HEK293 (cell line): Measurements from ENCODE around the gene PLEKHA1.

Experiments used
- CTCF ChIA-PET: fragments of 350-600 bp; formaldehyde crosslinking; extraction: SDS; loops from one replicate; lab custom pipeline; 2021; ENCODE audit warnings: antibody characterized with exemption; lab: Yijun Ruan, JAX
- POLR2A ChIA-PET: fragments of 300-600 bp; formaldehyde crosslinking; extraction: SDS; loops from one replicate; lab custom pipeline; 2020; ENCODE audit warnings: antibody characterized with exemption, inconsistent platforms; lab: Yijun Ruan, JAX
- H3K27ac ChIP-seq: fragments of 200-500 bp; sonication (Bioruptor generic); 2 replicates; pipeline ENCODE4 v1.5.1; 2014; ENCODE audit warnings: low read depth, low read length, control low read depth, inconsistent platforms; ENCODE audit errors: extremely low read depth
- H3K36me3 ChIP-seq, 2 experiments: fragments of 200-500 bp in 1 of 2; sonication (Bioruptor generic) in 1 of 2; 1 replicate in 1 of 2; 2 replicates in 1 of 2; pipeline ENCODE4 v1.5.1; 2014 to 2017; ENCODE audit warnings: inconsistent platforms in 2 of 2, low read length in 2 of 2; ENCODE audit not compliant: control insufficient read depth in 2 of 2, insufficient read depth in 1 of 2
- H3K4me1 ChIP-seq: fragments of 200-500 bp; sonication (Bioruptor generic); 2 replicates; pipeline ENCODE4 v1.5.1; 2014; ENCODE audit warnings: mild to moderate bottlenecking, low read length, inconsistent platforms; ENCODE audit not compliant: control insufficient read depth, insufficient read depth
- H3K4me3 ChIP-seq: 2 replicates; pipeline ENCODE4 v1.5.1; 2011; ENCODE audit warnings: low read depth, mild to moderate bottlenecking, control low read depth, low read length, moderate library complexity
- H3K9me3 ChIP-seq: fragments of 200-500 bp; sonication (Bioruptor generic); 2 replicates; pipeline ENCODE4 v1.5.1; 2014; ENCODE audit warnings: low read depth, low read length, inconsistent platforms; ENCODE audit not compliant: control insufficient read depth, insufficient read depth
- GLIS1 ChIP-seq: fragments of 450-650 bp; formaldehyde crosslinking; IDR thresholded peaks from 2 replicates; pipeline ENCODE4 v1.5.1; 2016; ENCODE audit warnings: missing biosample characterization, missing genetic modification characterization
- SALL2 ChIP-seq: fragments of 450-650 bp; formaldehyde crosslinking; IDR thresholded peaks from 2 replicates; pipeline ENCODE4 v1.5.0; 2017; ENCODE audit warnings: missing biosample characterization, mild to moderate bottlenecking, missing genetic modification characterization, borderline replicate concordance
- SCRT2 ChIP-seq: fragments of 450-650 bp; formaldehyde crosslinking; IDR thresholded peaks from 2 replicates; pipeline ENCODE4 v1.5.1; 2016; ENCODE audit warnings: missing biosample characterization, missing genetic modification characterization
- SETDB1 ChIP-seq: IDR thresholded peaks from one replicate; pipeline ENCODE4 v1.6.1; 2017; ENCODE audit warnings: mild to moderate bottlenecking, low read length, moderate library complexity, mixed read lengths; ENCODE audit not compliant: insufficient read length
- ZBTB10 ChIP-seq: fragments of 450-650 bp; formaldehyde crosslinking; IDR thresholded peaks from 2 replicates; pipeline ENCODE4 v1.5.1; 2016; ENCODE audit warnings: missing biosample characterization, missing genetic modification characterization
- ZBTB20 ChIP-seq: fragments of 450-650 bp; formaldehyde crosslinking; IDR thresholded peaks from 2 replicates; pipeline ENCODE4 v1.5.1; 2016; ENCODE audit warnings: missing biosample characterization, missing genetic modification characterization
- ZBTB49 ChIP-seq: fragments of 450-650 bp; formaldehyde crosslinking; IDR thresholded peaks from 2 replicates; pipeline ENCODE4 v1.5.1; 2016; ENCODE audit warnings: missing biosample characterization, missing genetic modification characterization, low read depth
- ZFP3 ChIP-seq: fragments of 450-650 bp; formaldehyde crosslinking; IDR thresholded peaks from 2 replicates; pipeline ENCODE4 v1.5.1; 2016; ENCODE audit warnings: low read depth, missing biosample characterization, missing genetic modification characterization
- ZNF202 ChIP-seq: fragments of 450-650 bp; formaldehyde crosslinking; IDR thresholded peaks from 2 replicates; pipeline ENCODE4 v1.5.1; 2016; ENCODE audit warnings: missing biosample characterization, missing genetic modification characterization, borderline replicate concordance
- ZNF223 ChIP-seq: fragments of 450-650 bp; formaldehyde crosslinking; IDR thresholded peaks from 2 replicates; pipeline ENCODE4 v1.5.1; 2016; ENCODE audit warnings: missing biosample characterization, missing genetic modification characterization
- ZNF274 ChIP-seq, 2 experiments: fragments of 200-500 bp in 1 of 2; fragments of 450-650 bp in 1 of 2; sonication (Bioruptor generic) in 1 of 2; formaldehyde crosslinking in 1 of 2; IDR thresholded peaks; 2 replicates each; pipeline versions ENCODE4 v1.5.1 to v1.6.1; 2014 to 2016; ENCODE audit warnings: borderline replicate concordance in 1 of 2, inconsistent platforms in 1 of 2, low read length in 1 of 2, missing biosample characterization in 1 of 2, missing genetic modification characterization in 1 of 2
- ZNF280D ChIP-seq: fragments of 450-650 bp; formaldehyde crosslinking; IDR thresholded peaks from 2 replicates; pipeline ENCODE4 v1.5.1; 2016; ENCODE audit warnings: missing biosample characterization, missing genetic modification characterization
- ZNF292 ChIP-seq: fragments of 450-650 bp; formaldehyde crosslinking; IDR thresholded peaks from 2 replicates; pipeline ENCODE4 v1.5.1; 2016; ENCODE audit warnings: low read depth, missing biosample characterization, missing genetic modification characterization, borderline replicate concordance
- ZNF37A ChIP-seq: fragments of 450-650 bp; IDR thresholded peaks from 2 replicates; pipeline ENCODE4 v1.5.1; 2018; ENCODE audit warnings: missing biosample characterization, missing genetic modification characterization
- ZNF544 ChIP-seq: fragments of 450-650 bp; formaldehyde crosslinking; IDR thresholded peaks from 2 replicates; pipeline ENCODE4 v1.5.0; 2017; ENCODE audit warnings: missing biosample characterization, missing genetic modification characterization
- ZNF76 ChIP-seq: fragments of 450-650 bp; formaldehyde crosslinking; IDR thresholded peaks from 2 replicates; pipeline ENCODE4; 2016; ENCODE audit warnings: low read depth, missing biosample characterization, missing genetic modification characterization, borderline replicate concordance
- ZXDB ChIP-seq: fragments of 450-650 bp; formaldehyde crosslinking; IDR thresholded peaks from 2 replicates; pipeline ENCODE4 v1.5.1; 2016; ENCODE audit warnings: missing biosample characterization, missing genetic modification characterization

The PLEKHA1 gene

GRCh38 chr10:122327237-122328206, 47.0 kb upstream of the PLEKHA1 start:
- no peaks in the 10 kb centered on the region for H3K9me3 ChIP-seq
- 0 out of 2 replicates have a peak, but pooled peaks have one; percentile 23 for TF ChIP-seq SCRT2 (tag by site-specific recombination)
- TF ChIP-seq ZBTB20 (tag by site-specific recombination), result no peak
- TF ChIP-seq, all 188 proteins: peak for 1
- CTCF ChIA-PET, result interaction anchor here (2.1 kb wide), 1 partner anchor 28 kb away, joined by 9 read pairs; no protein-coding TSS in a partner anchor
- H3K27ac ChIP-seq, result no peak overlapping the region
- H3K36me3 ChIP-seq, result no peaks in the 10 kb centered on the region
- H3K4me1 ChIP-seq, result no peaks in the 10 kb centered on the region
- H3K4me3 ChIP-seq, result no peak overlapping the region
- POLR2A ChIA-PET, result no interaction called here

- H3K4me3 ChIP-seq, result no peak overlapping the region
- TF ChIP-seq GLIS1 (tag by site-specific recombination) (no peak), ZBTB49 (no peak), ZBTB10 (tag by site-specific recombination) (no peak), ZNF223 (no peak), SETDB1 (no peak), ZNF292 (tag by site-specific recombination) (no peak), SALL2 (no peak), ZNF37A (tag by site-specific recombination) (no peak), ZNF202 (no peak), ZFP3 (tag by site-specific recombination) (no peak), ZNF280D (tag by site-specific recombination) (no peak), SCRT2 (tag by site-specific recombination) (no peak), ZNF544 (tag by site-specific recombination) (no peak), ZXDB (tag by site-specific recombination) (no peak), ZNF76 (no peak), ZNF274 (IDR thresholded peaks at IDR 0.05; ENCODE audit: low read length) (no peak), ZNF274 (tag by site-specific recombination; IDR thresholded peaks at IDR 0.05; ENCODE audit: borderline replicate concordance) (no peak)
- ChIA-PET CTCF (interaction anchor here (0.5 to 2.1 kb wide), 5 partner anchors 11 to 237 kb away, joined by 3 to 9 read pairs (median 3); no protein-coding TSS in a partner anchor), POLR2A (no interaction called here)
- no peak overlapping the region for H3K27ac ChIP-seq
- H3K9me3 ChIP-seq, result no peaks in the 10 kb centered on the region
- no peaks in the 10 kb centered on the region for H3K36me3 ChIP-seq
- H3K4me1 ChIP-seq, result no peaks in the 10 kb centered on the region
These were observed 45.8 kb upstream of the PLEKHA1 start for GRCh38 chr10:122328676-122329075.
